OCI-LY7 (cell line): Measurements from ENCODE around the gene BCL3.

Experiments
- EZH2phosphoT487 ChIP-seq: fragments of 200-600 bp; sonication (generic); IDR thresholded peaks from 2 replicates; pipeline ENCODE4 v1.6.1; 2018; ENCODE audit warnings: low read depth, borderline replicate concordance, mild to moderate bottlenecking, mixed run types, antibody characterized with exemption, low read length, moderate library complexity, mixed read lengths
- TF ChIP-seq, protein P1 (sequence below): fragments of 200-600 bp; sonication (generic); conservative IDR thresholded peaks from 2 replicates; pipeline ENCODE4 v1.5.1; 2014; ENCODE audit warnings: mild to moderate bottlenecking, antibody characterized with exemption, low read length, moderate library complexity, mixed read lengths

DNA sequence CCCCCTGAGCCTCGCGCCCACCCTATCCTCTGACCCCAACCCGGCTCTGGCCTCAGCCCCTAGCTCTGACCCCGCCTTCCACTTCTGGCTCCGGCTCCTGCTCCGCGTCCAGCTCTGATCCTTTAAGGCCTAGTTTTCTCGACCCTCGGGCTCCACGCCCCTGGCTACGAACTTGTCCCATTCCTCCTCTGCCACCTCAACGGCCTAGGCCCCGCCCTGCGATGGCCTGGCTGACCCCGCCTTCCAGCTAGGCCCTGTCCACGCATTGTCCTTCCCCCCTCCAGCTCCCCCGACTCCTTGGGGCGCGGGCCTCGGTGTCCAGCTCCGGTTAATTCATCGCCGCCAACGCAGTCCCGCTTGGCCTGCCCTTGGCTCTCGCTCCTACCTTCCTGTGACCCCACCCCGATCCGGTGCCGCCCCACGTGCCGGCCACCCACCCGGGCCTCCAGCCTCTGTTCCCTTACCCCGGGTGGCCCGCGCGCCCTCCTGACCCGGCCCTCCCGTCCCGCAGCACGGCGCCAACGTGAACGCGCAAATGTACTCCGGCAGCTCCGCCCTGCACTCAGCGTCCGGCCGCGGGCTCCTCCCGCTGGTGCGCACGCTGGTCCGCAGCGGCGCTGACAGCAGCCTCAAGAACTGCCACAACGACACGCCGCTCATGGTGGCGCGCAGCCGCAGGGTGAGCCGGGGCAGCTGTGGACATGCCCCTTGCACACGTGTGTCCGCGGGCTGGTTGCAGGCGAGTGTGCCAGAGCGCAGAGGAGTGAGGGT lies 9.4 kb downstream of the BCL3 start:
- TF ChIP-seq, protein P1, sequence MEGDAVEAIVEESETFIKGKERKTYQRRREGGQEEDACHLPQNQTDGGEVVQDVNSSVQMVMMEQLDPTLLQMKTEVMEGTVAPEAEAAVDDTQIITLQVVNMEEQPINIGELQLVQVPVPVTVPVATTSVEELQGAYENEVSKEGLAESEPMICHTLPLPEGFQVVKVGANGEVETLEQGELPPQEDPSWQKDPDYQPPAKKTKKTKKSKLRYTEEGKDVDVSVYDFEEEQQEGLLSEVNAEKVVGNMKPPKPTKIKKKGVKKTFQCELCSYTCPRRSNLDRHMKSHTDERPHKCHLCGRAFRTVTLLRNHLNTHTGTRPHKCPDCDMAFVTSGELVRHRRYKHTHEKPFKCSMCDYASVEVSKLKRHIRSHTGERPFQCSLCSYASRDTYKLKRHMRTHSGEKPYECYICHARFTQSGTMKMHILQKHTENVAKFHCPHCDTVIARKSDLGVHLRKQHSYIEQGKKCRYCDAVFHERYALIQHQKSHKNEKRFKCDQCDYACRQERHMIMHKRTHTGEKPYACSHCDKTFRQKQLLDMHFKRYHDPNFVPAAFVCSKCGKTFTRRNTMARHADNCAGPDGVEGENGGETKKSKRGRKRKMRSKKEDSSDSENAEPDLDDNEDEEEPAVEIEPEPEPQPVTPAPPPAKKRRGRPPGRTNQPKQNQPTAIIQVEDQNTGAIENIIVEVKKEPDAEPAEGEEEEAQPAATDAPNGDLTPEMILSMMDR = no peak
- no peak for TF ChIP-seq EZH2phosphoT487
